Fibroblast of skin of left quadriceps (primary cell): Measurements from ENCODE around the gene ARHGAP11A.

Source experiments
- DNase-seq, 2 experiments: peaks; one replicate each; pipeline ENCODE4 v3.0.0-alpha.2; 2013; ENCODE audit warnings: low read depth in 2 of 2

Gene ARHGAP11A

GRCh38 chr15:32688151-32688639 is 72.9 kb downstream of the ARHGAP11A start:
- DNase-seq = no peak
